ENCODE measurements around the gene U2AF2. TPM values are rescaled to one million over a fixed set of nuclear protein-coding genes. Genes with fewer than 3 reads are reported as not detected.

Gene U2AF2
- total RNA-seq, 4 donors from 2014 or later, result 10.0 to 165 (median 58.1) TPM

GRCh38 chr19:55691561-55692481 lies 37.0 kb downstream of the U2AF2 start:
- H3K27me3 ChIP-seq, result no peaks in the 10 kb centered on the region
- no peak for TF ChIP-seq CTCF (IDR thresholded peaks at IDR 0.05)
- no peak for TF ChIP-seq POLR2A (IDR thresholded peaks at IDR 0.05)
- no peak for DNase-seq
- H3K27ac ChIP-seq, result no peak overlapping the region
- no peaks in the 10 kb centered on the region for H3K36me3 ChIP-seq
- no peaks in the 10 kb centered on the region for H3K4me1 ChIP-seq
- intact Hi-C loops (cut with DNase I; ENCODE audit: low total_unique reads), result no loop called here
- no peak overlapping the region for H3K4me3 ChIP-seq
- H3K9me3 ChIP-seq, result no peaks in the 10 kb centered on the region

GRCh38 chr19:55692681-55693081 lies 37.8 kb downstream of the U2AF2 start:
- TF ChIP-seq CTCF (IDR thresholded peaks at IDR 0.05) (no peak), POLR2A (IDR thresholded peaks at IDR 0.05) (no peak)

GRCh38 chr19:55693336-55693974 lies 38.6 kb downstream of the U2AF2 start:
- no peaks in the 10 kb centered on the region for H3K4me1 ChIP-seq
- no peak overlapping the region for H3K27ac ChIP-seq
- H3K4me3 ChIP-seq, result no peak overlapping the region
- H3K36me3 ChIP-seq, result no peaks in the 10 kb centered on the region
- TF ChIP-seq POLR2A (IDR thresholded peaks at IDR 0.05) (no peak), CTCF (IDR thresholded peaks at IDR 0.05) (no peak)
- no peak for DNase-seq
- intact Hi-C loops (cut with DNase I; ENCODE audit: low total_unique reads), result no loop called here
- no peaks in the 10 kb centered on the region for H3K27me3 ChIP-seq
- H3K9me3 ChIP-seq, result no peaks in the 10 kb centered on the region

More at GRCh38 chr19:55692681-55693081, 37.8 kb downstream of the U2AF2 start:
- intact Hi-C loops (cut with DNase I; ENCODE audit: low total_unique reads), result no loop called here
- Histone ChIP-seq H3K27me3 (no peaks in the 10 kb centered on the region), H3K4me3 (no peak overlapping the region), H3K27ac (no peak overlapping the region), H3K36me3 (no peaks in the 10 kb centered on the region), H3K4me1 (no peaks in the 10 kb centered on the region), H3K9me3 (no peaks in the 10 kb centered on the region)
- no peak for DNase-seq

GRCh38 chr19:55694241-55694655 lies 39.4 kb downstream of the U2AF2 start:
- Histone ChIP-seq H3K9me3 (no peaks in the 10 kb centered on the region), H3K4me3 (no peak overlapping the region), H3K27me3 (no peaks in the 10 kb centered on the region), H3K36me3 (no peaks in the 10 kb centered on the region), H3K4me1 (no peaks in the 10 kb centered on the region), H3K27ac (no peak overlapping the region)
- intact Hi-C loops (cut with DNase I; ENCODE audit: low total_unique reads), result no loop called here
- TF ChIP-seq POLR2A (IDR thresholded peaks at IDR 0.05), result no peak
- TF ChIP-seq CTCF (IDR thresholded peaks at IDR 0.05), result no peak
- DNase-seq, result no peak

Data from uterus (tissue), 4 donors.